Cerebellar nuclear complex (tissue), 1 donor: ENCODE measurements around the gene PPP1R15A.
"Not testable (repeated sequence)": the region's sequence is repeated elsewhere in the genome, so short reads cannot be mapped to it uniquely, and the experiment has no call there.

Source experiments
- DNase-seq, 2 experiments: peaks; one replicate each; lab custom pipeline; 2025; lab: John Stamatoyannopoulos, UW

Gene PPP1R15A

DNA sequence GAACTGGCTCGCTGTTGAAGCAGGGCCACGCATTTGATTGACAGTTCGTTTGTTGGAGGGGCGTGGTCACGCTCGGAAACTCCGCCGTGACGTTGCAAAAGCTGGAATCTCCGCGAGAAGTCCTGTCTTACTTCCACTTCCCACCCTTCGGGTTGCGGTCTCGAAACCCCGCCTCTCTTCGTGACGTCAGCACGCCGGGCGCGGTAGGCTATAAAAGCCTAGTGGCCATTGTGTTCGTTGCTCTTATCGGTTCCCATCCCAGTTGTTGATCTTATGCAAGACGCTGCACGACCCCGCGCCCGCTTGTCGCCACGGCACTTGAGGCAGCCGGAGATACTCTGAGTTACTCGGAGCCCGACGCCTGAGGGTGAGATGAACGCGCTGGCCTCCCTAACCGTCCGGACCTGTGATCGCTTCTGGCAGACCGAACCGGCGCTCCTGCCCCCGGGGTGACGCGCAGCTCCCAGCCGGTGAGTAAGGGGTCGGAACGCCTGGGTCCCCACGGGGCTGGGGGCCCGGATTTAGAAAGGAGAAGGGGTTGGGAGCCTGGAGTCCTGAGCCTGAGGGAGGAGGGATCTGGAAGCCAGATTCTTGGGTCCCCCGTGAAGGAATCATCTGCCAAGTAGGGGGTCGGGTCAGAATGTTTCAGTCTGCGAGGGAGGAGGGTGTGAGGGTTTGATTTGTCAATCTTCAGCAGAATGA, at the start of gene PPP1R15A:
PPP1R15A (plus strand) TSS at position 240 of the 702 bp plus-strand sequence. CDS start 813 bp downstream, outside the sequence.
- DNase-seq, result peak; percentile 87 to 96

GRCh38 chr19:48822514-48822913, 49.7 kb upstream of the PPP1R15A start:
- no peak for DNase-seq

DNA sequence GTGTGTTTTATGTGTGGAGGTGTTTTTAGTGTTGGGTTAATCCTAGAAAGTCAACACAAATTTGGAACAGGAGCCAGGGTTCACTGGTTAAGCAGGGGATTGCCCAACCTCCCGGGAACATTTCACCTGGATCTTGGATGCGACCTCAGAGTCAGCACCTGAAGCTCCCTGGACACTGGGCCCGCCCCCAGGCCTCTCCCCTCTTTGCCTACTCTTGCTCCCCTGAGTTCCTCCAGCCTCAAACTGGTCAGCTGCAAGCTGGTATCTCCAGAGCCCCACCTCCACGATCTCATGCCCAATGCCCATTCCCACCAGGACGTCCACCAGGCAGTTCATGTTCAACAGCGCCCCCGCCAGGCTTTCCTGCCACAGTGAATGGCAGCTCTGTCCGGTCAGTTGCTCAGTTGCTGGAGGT, 45.6 kb upstream of the PPP1R15A start:
- DNase-seq, result no peak

GRCh38 chr19:48830088-48830487, 42.1 kb upstream of the PPP1R15A start:
- DNase-seq, result no peak

GRCh38 chr19:48830965-48831364, 41.3 kb upstream of the PPP1R15A start:
- DNase-seq, result no peak

- DNase-seq, result no peak
Measured at GRCh38 chr19:48833049-48833448, 39.2 kb upstream of the PPP1R15A start.

GRCh38 chr19:48833977-48834376, 38.2 kb upstream of the PPP1R15A start:
- DNase-seq, result no peak

DNA sequence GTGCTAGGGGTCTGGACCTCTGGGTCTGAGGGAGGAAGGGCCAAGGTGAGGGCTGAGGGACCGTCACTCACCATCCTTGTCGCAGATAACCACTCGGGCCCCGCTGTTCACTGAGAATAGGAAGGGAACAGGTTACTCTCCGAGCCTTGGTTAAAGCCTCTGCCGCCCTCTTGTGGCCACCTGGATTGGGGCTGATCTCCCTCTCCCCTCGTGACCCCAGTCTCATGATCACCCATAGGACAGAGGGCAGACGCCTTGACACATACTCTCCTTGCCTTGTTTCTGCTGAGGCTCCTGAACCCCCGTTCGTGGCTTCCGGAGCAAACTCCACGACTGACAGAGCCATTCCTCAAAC, 36.5 kb upstream of the PPP1R15A start:
- peak in 1 of 2 experiments; percentile 90 for DNase-seq

DNA sequence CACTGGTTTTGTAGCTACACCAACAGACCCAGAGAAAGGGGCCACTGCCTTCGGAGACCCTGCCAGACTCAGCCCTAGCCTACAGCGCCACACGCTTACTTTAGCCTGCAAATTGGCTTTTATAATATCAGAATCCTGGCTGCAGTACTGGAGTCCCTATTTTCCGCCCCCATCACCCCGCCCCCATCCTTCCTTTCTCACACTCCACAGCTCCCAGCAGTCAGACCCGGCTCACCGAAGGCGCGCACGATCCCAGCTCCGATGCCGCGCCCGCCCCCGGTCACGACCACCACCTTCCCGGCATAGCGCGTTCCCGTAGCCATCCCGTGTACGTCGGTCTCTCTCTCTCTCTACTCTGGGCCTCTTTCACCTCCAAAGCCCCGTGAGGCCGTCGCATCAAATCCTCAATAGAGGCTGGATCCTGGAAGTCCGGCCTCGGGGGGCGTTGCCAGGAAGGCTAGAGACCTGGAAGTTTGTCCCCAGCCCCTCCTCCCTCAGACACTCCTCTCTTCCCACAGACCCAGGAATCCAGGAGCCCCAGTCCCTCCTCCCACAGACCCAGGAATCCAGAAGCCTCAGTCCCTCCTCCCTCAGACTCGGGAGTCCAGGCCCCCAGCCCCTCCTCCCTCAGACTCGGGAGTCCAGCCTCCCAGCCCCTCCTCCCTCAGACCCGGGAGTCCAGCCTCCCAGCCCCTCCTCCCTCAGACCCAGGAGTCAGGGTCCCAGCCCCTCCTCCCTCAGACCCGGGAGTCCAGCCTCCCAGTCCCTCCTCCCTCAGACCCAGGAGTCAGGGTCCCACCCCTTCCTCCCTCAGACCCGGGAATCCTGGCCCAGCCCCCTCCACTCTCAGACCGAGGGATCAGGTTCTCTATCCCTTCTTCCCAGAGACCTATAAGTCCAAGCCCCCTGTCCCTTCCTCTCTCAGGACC, 35.9 kb upstream of the PPP1R15A start, which contains the start of gene HSD17B14:
HSD17B14 (minus strand) TSS at position 403 of the 929 bp plus-strand sequence; CDS start at position 323, 80 bp downstream.
- no peak for DNase-seq

- DNase-seq, result peak; percentile 9 to 58
Measured at GRCh38 chr19:48837051-48837524, 35.1 kb upstream of the PPP1R15A start.

DNA sequence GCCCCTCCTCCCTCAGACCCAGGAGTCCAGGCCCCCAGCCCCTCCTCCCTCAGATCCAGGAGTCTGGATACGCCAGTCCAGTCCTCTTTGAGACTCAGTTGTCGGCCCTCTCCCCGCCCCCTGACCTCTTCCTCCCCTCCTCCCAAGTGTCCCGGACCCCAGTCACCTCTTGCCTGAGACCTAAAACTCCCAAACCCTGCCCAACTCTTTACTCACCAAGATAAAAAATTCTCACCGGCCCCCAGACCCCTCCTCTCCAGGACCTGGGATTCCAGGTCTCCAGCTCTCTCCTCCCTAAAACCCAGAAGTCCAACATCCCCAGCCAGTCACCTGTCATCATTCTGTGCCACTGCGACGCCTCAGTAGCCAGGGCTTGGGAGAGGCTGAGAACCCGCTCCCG, 34.5 kb upstream of the PPP1R15A start:
- DNase-seq, result no peak

GRCh38 chr19:48841047-48841446, 31.2 kb upstream of the PPP1R15A start:
- no peak for DNase-seq

DNA sequence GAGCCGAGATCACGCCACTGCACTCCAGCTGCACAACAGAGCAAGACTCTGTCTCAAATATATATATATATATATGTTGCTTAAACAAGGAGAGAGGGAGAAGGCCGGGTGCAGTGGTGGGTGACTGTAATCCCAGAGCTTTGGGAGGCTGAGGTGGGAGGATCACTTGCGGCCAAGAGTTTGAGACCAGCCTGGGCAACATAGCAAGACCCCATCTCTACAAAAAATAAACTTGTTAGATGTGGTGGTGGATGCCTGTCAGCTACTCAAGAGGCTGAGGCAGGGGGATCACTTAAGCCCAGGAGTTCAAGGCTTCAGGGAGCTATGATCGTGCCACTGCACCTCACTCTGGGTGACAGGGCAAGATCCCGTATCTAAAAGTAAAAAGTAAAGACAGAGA, 30.6 kb upstream of the PPP1R15A start:
- no peak for DNase-seq

DNA sequence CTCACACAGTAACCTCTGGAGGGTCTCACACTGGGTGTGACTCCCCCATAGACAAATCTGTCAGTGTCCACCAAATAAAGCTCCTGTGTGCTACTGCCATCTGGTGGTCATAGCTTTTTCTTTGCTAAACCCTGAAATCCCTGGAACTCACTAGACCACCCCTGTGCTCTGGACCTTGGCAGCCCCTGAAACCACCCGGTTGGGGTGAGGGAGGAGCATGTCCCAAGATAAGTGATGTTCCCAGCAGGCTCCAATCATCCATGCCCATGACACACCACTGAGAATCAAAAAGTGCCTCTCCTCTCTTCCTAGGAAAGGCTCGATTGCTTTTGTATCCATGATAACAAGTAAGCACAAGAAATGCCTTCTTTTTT, 29.4 kb upstream of the PPP1R15A start:
- peak in 1 of 2 experiments; percentile 19 for DNase-seq

GRCh38 chr19:48844472-48844871, 27.7 kb upstream of the PPP1R15A start:
- no peak for DNase-seq

GRCh38 chr19:48845384-48845783, 26.8 kb upstream of the PPP1R15A start:
- no peak for DNase-seq

DNA sequence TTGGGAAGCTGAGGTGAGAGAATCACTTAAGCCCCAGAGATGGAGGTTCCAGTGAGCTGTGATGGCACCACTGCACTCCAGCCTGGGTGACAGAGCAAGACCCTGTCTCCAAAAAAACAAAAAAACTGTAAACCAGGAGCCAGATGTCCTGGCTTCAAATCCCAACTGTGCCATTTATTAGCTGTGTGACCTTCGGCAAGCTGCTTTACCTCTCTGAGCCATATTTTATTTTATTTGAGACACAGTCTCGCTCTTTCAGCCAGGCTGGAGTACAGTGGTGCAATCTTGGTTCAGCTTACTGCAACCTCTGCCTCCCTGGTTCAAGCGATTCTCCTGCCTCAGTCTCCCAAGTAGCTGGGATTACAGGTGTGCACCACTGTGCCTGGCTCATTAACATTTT, 25.6 kb upstream of the PPP1R15A start:
- not testable (repeated sequence) for DNase-seq

- no peak for DNase-seq
Measured at GRCh38 chr19:48852292-48852691, 19.9 kb upstream of the PPP1R15A start.

GRCh38 chr19:48853483-48853882, 18.7 kb upstream of the PPP1R15A start:
- no peak for DNase-seq

DNA sequence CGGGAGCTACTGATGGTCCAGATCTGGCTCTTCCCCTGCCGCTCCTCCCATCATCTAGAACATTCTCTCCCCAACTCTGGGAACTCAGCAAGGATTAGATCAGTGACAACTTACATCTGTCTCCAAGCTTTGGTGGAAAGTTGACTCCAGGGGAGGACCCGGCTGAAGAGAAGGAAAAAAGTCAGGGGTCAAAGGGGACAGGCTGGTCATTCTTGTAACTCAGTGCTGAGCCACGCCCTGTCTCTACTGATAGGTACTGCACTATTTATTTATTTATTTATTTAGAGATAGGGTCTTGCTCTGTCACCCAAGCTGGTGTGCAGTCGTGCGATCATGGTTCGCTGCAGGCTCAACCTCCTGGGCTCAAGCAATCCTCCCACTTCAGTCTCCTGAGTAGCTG, 18.1 kb upstream of the PPP1R15A start:
- no peak for DNase-seq

DNA sequence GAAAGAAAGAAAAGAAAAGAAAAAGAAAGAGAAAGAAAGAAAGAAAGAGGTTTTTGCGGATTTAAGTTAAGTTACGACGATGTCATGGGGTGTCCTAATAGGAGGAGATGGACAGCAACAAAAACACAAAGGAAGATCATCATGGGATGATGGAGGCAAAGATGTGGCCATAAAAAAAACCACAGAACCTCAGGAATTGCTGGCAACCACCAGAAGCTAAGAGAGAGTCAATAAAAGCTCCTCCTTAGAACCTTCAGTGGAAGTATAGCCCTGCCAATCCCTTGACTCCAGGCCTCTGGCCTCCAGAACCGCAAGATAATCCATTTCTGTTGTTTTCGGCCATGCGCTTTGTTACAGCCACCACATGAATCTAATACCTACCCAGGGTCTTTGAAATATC, 15.3 kb upstream of the PPP1R15A start:
- DNase-seq, result no peak

- no peak for DNase-seq
Measured at GRCh38 chr19:48858984-48859710, 13.1 kb upstream of the PPP1R15A start.
